GM12878 (cell line): Measurements from ENCODE around the gene CIDEA. TPM values are rescaled to one million over a fixed set of nuclear protein-coding genes. Genes with fewer than 3 reads are reported as not detected.

Experiments
- ATAC-seq: fragments of 200-7000 bp; cut with Tn5 transposase; 3 replicates; pipeline ENCODE4 v1.9.1; 2020; ENCODE audit warnings: mild to moderate bottlenecking, moderate library complexity
- BruUV-seq: library from RNA; stranded (reverse); fragments of 400-500 nt; replicated peaks from 2 replicates; lab custom pipeline; 2021; lab: Mats Ljungman, UMichigan
- CTCF ChIA-PET: fragments of 300-600 bp; sonication (Branson Sonifier 250); formaldehyde crosslinking; extraction: SDS; loops from one replicate; lab custom pipeline; 2021; ENCODE audit warnings: inconsistent platforms; lab: Yijun Ruan, JAX
- POLR2A ChIA-PET: fragments of 350-600 bp; formaldehyde crosslinking; extraction: SDS; loops from one replicate; lab custom pipeline; 2021; ENCODE audit warnings: inconsistent platforms; lab: Charles Lee
- RAD21 ChIA-PET: fragments of 300-600 bp; sonication (Branson Sonifier 250); formaldehyde crosslinking; loops from one replicate; lab custom pipeline; 2023; ENCODE audit warnings: antibody characterized with exemption; ENCODE audit not compliant: unreplicated experiment; lab: Charles Lee
- SMC1A ChIA-PET: fragments of 300-600 bp; sonication (Branson Sonifier 250); formaldehyde crosslinking; loops from one replicate; lab custom pipeline; 2023; ENCODE audit not compliant: unreplicated experiment, uncharacterized antibody; lab: Charles Lee
- DNase-seq: peaks from one replicate; pipeline ENCODE4 v3.0.0-alpha.2; 2011; ENCODE audit warnings: low read depth, low spot score
- FAIRE-seq: peaks from 3 replicates; lab custom pipeline; 2011; peaks lifted over from hg19 to GRCh38; lab: Jason Lieb, UNC
- H2AFZ ChIP-seq: 2 replicates; pipeline ENCODE4 v1.6.0; 2011; ENCODE audit warnings: low read depth, low read length, control low read depth; ENCODE audit not compliant: control insufficient read depth
- H3K27ac ChIP-seq: 2 replicates; pipeline ENCODE4 v1.5.1; 2011; ENCODE audit warnings: control low read depth; ENCODE audit not compliant: control insufficient read depth, insufficient read depth
- H3K27me3 ChIP-seq, 2 experiments: replicated peaks in 1 of 2; 2 replicates each; pipeline versions ENCODE4 v1.6.0 to v1.6.1; 2011; ENCODE audit warnings: low read length in 1 of 2; ENCODE audit not compliant: control insufficient read depth in 2 of 2, insufficient read depth in 2 of 2
- H3K36me3 ChIP-seq, 2 experiments: 2 replicates each; pipeline ENCODE4 v1.5.1; 2011; ENCODE audit warnings: low read length in 1 of 2; ENCODE audit not compliant: control insufficient read depth in 2 of 2, insufficient read depth in 2 of 2
- H3K4me1 ChIP-seq: 2 replicates; pipeline ENCODE4 v1.6.1; 2011; ENCODE audit warnings: mild to moderate bottlenecking, low read length, moderate library complexity, mixed read lengths; ENCODE audit not compliant: control insufficient read depth, insufficient read depth
- H3K4me2 ChIP-seq: 2 replicates; pipeline ENCODE4 v1.6.0; 2011; ENCODE audit warnings: control low read depth; ENCODE audit not compliant: control insufficient read depth, insufficient read depth
- H3K4me3 ChIP-seq: fragments of 200-600 bp; sonication (generic); 2 replicates; pipeline ENCODE4 v1.5.1; 2016
- H3K79me2 ChIP-seq: 2 replicates; pipeline ENCODE4 v1.6.0; 2011; ENCODE audit warnings: low read length; ENCODE audit not compliant: control insufficient read depth, insufficient read depth
- H3K9ac ChIP-seq: 2 replicates; pipeline ENCODE4 v1.8.0; 2011; ENCODE audit warnings: low read length, control low read depth, mixed read lengths; ENCODE audit not compliant: control insufficient read depth, insufficient read depth
- H3K9me3 ChIP-seq: replicated peaks from 3 replicates; pipeline ENCODE4 v1.5.1; 2011; ENCODE audit warnings: mild to moderate bottlenecking, low read length; ENCODE audit not compliant: control insufficient read depth, insufficient read depth
- H4K20me1 ChIP-seq: 2 replicates; pipeline ENCODE4 v1.6.0; 2011; ENCODE audit not compliant: control insufficient read depth, insufficient read depth
- BMI1 ChIP-seq: fragments of 450-650 bp; IDR thresholded peaks from 2 replicates; pipeline ENCODE4 v1.6.1; 2016; ENCODE audit warnings: mild to moderate bottlenecking, moderate library complexity, borderline replicate concordance
- CTCF ChIP-seq, 3 experiments: IDR thresholded peaks in 2 of 3; conservative IDR thresholded peaks in 1 of 3; 2 replicates each; pipeline ENCODE4 v1.5.1; 2011; ENCODE audit warnings: low read depth in 3 of 3, low read length in 3 of 3, mild to moderate bottlenecking in 3 of 3, control low read depth in 2 of 3, moderate library complexity in 2 of 3, inconsistent platforms in 1 of 3, mixed read lengths in 1 of 3; ENCODE audit not compliant: control insufficient read depth in 2 of 3, insufficient read depth in 1 of 3; ENCODE audit errors: extremely low read depth in 1 of 3
- ETV6 ChIP-seq, 2 experiments: fragments of 450-650 bp in 1 of 2; IDR thresholded peaks in 1 of 2; conservative IDR thresholded peaks in 1 of 2; 2 replicates each; pipeline ENCODE4 v1.6.1; 2014; ENCODE audit warnings: antibody characterized with exemption in 1 of 2, borderline replicate concordance in 1 of 2, low read depth in 1 of 2, mild to moderate bottlenecking in 1 of 2, moderate library complexity in 1 of 2
- MAX ChIP-seq: IDR thresholded peaks from 2 replicates; pipeline ENCODE4 v1.6.1; 2012; ENCODE audit warnings: low read depth, low read length, improper control_type of control experiment
- NKRF ChIP-seq: fragments of 450-650 bp; conservative IDR thresholded peaks from 2 replicates; pipeline ENCODE4 v1.6.1; 2017; ENCODE audit warnings: mild to moderate bottlenecking, moderate library complexity
- POLR2A ChIP-seq: IDR thresholded peaks from 2 replicates; pipeline ENCODE4 v1.6.1; 2011; ENCODE audit warnings: low read depth, mild to moderate bottlenecking, low read length
- POU2F2 ChIP-seq: IDR thresholded peaks from 3 replicates; pipeline ENCODE4 v1.6.1; 2011; ENCODE audit warnings: low read depth, mild to moderate bottlenecking, low read length, borderline replicate concordance
- RCOR1 ChIP-seq: conservative IDR thresholded peaks from 2 replicates; pipeline ENCODE4 v1.6.1; 2012; ENCODE audit warnings: low read depth, low read length, improper control_type of control experiment
- SIN3A ChIP-seq: IDR thresholded peaks from 2 replicates; pipeline ENCODE4 v1.6.1; 2012; ENCODE audit warnings: low read depth, low read length, improper control_type of control experiment
- SUZ12 ChIP-seq: fragments of 200-600 bp; sonication (generic); IDR thresholded peaks from one replicate; pipeline ENCODE4 v1.6.1; 2018; ENCODE audit warnings: antibody characterized with exemption, mild to moderate bottlenecking; ENCODE audit not compliant: unreplicated experiment
- WGBS: methylation state at CpG from one replicate; pipeline ENCODE4 v1.1.6; 2016; ENCODE audit warnings: low lambda C conversion rate; ENCODE audit not compliant: insufficient replicate concordance, insufficient coverage; ENCODE audit errors: missing lambda C conversion rate; 5-methylcytosine and 5-hydroxymethylcytosine counted together
- in situ Hi-C: fragments of 300-500 bp; cut with MboI; formaldehyde crosslinking; loops from 9 replicates; pipeline ENCODE4 v1.14.3; 2018; ENCODE audit warnings: mixed read lengths
- intact Hi-C: fragments of 100-400 bp; cut with micrococcal nuclease; formaldehyde crosslinking; loops from one replicate; pipeline ENCODE4 v1.14.2; 2022; ENCODE audit not compliant: unreplicated experiment
- polyA plus RNA-seq, 11 experiments: library from polyadenylated mRNA; depleted of rRNA in 4 of 11; unstranded in 6 of 11; stranded (reverse) in 5 of 11; fragments of >200 nt; fragmentation: Nextera tagmentation in 4 of 11; fragmentation: Illumina TruSeq in 1 of 11; extraction: Ambion mirVana in 4 of 11; extraction: Trizol in 1 of 11; gene quantifications; 1 replicate in 1 of 11; 2 replicates in 10 of 11; pipeline versions ENCODE4 v1.2.1 to v1.2.3, GENCODE V29; 2011 to 2016; ENCODE audit warnings: inconsistent platforms in 2 of 11, missing spikeins in 2 of 11, low read depth in 1 of 11
- total RNA-seq, 4 experiments: library from RNA; depleted of rRNA in 3 of 4; stranded (reverse); fragments of >200 nt in 3 of 4; fragmentation: Illumina TruSeq in 1 of 4; extraction: Trizol in 1 of 4; gene quantifications; 2 replicates each; pipeline versions ENCODE4 v1.2.1 to v1.2.3, GENCODE V29; 2013 to 2021

The CIDEA gene
- total and polyA plus RNA-seq, 10 of the 15 experiments (the other 5 are each of a cell fraction or from before 2014, with no cell fraction given) = not detected

- TF ChIP-seq NKRF = no peak
- TF ChIP-seq BMI1 = no peak
- no peak for TF ChIP-seq MAX
- no peak for TF ChIP-seq SUZ12
These were observed 41.9 kb downstream of the CIDEA start (continued) for GRCh38 chr18:12296087-12296403.

GRCh38 chr18:12296457-12296856 lies 42.3 kb downstream of the CIDEA start:
- Histone ChIP-seq H3K27ac (no peak overlapping the region), H3K4me1 (no peaks in the 10 kb centered on the region), H3K4me3 (no peak overlapping the region), H4K20me1 (no peaks in the 10 kb centered on the region), H2AFZ (no peak overlapping the region), H3K9ac (no peak overlapping the region), H3K9me3 (no peaks in the 10 kb centered on the region), H3K27me3 (no peaks in the 10 kb centered on the region), H3K4me2 (no peak overlapping the region), H3K36me3 (no peaks in the 10 kb centered on the region), H3K79me2 (no peaks in the 10 kb centered on the region)
- WGBS = 0% methylated on average over 1 of the region's 1 CpG
- RAD21 ChIA-PET = no interaction called here
- DNase-seq (no peak), ATAC-seq (no peak), FAIRE-seq (no peak)
- TF ChIP-seq CTCF (IDR thresholded peaks at IDR 0.05 in 2 of 3, conservative IDR thresholded peaks at IDR 0.05 in 1 of 3; ENCODE audit: control insufficient read depth in 2 of 3, extremely low read depth in 1 of 3, insufficient read depth in 1 of 3, low read depth in 3 of 3, low read length in 3 of 3) = no peak
- TF ChIP-seq POLR2A = no peak
- TF ChIP-seq SIN3A = no peak
- no peak for TF ChIP-seq POU2F2
- no peak for TF ChIP-seq ETV6 (conservative IDR thresholded peaks at IDR 0.05 in 1 of 2, IDR thresholded peaks at IDR 0.05 in 1 of 2; ENCODE audit: borderline replicate concordance in 1 of 2, low read depth in 1 of 2)
- TF ChIP-seq RCOR1 = no peak
- in situ Hi-C loops = no loop called here
- intact Hi-C loops = no loop called here
- CTCF ChIA-PET = no interaction called here
- SMC1A ChIA-PET = no interaction called here
- POLR2A ChIA-PET = no interaction called here
- no TSS peak for BruUV-seq
